GM18870 (cell line): Measurements from ENCODE around the gene SPAG5.
"Not testable (repeated sequence)": the region's sequence is repeated elsewhere in the genome, so short reads cannot be mapped to it uniquely, and the experiment has no call there.

Source experiments
- ATAC-seq: cut with Tn5 transposase; IDR thresholded peaks from one replicate; pipeline ENCODE4 v1.9.1; 2021; ENCODE audit warnings: moderate library complexity; ENCODE audit not compliant: unreplicated experiment

SPAG5 gene

DNA sequence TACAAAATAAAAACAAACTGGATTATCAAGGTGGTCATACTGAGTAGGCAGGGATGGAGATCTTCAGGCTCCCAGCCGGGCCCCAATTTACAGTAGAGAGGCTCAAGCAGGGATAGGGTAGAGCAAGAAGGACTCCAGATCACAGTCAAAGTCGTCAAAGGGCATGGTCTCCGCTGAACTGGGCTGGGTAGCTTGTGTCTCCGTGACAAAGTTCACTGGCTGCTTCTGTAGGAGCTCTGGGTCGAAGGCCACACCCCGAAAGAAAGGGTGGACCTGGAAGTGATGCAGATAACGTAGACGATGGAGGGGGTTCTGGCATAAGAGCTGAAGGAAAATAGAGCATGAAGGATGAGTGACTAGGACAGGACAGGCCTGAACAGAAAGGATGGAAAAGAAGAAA, 11.6 kb upstream of the SPAG5 start:
- ATAC-seq, result no peak

DNA sequence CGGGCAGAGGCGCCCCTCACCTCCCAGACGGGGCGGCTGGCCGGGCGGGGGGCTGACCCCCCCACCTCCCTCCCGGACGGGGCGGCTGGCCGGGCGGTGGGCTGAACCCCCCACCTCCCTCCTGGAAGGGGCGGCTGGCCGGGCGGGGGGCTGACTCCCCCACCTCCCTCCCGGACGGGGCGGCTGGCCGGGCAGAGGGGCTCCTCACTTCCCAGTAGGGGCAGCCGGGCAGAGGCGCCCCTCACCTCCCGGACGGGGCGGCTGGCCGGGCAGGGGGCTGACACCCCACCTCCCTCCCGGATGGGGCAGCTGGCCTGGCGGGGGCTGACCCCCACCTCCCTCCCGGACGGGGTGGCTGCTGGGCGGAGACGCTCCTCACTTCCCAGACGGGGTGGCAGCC, 5.2 kb upstream of the SPAG5 start:
- not testable (repeated sequence) for ATAC-seq

DNA sequence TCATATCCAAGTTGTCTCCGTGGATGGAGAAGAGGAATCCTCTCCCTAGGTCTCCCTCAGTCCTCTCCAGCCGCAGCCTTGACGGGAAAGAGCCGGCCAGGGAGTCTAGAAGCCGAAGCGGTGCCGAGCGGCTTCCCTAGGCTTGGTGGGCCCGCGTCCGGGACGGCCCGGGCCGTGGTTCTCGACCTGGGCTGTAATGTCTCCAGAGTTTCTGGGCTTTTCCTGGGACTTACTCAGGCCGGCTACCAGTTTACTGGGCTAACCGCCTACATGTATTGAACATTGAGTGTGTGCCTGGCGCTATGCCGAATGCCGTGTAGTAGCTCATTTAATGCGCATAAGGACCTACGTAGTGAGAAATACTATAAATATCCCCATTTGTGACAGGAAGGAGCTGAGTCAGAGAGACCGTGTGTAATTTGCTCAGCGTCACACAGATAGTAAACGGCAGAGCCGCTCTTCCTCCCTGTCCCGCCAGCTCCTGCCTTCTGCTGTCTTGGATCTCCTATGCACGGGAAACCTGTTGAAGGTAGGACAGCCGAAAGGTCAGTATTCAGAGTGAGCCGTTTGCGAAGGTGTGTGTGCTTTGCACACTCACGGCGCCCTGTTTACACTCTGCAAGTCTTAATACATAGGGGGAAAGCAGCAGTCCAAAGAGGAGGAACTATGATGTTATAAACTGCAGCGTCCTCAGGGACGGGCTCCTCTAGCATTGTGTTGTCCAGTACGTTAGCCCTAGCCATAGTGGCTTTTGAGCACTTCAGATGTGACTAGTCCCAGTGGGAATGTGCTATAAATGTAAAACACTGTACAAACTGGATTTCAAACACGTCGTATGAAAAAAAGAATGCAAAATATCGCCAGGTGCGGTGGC, 723 bp upstream of the SPAG5 start:
- peak; percentile 42 for ATAC-seq

DNA sequence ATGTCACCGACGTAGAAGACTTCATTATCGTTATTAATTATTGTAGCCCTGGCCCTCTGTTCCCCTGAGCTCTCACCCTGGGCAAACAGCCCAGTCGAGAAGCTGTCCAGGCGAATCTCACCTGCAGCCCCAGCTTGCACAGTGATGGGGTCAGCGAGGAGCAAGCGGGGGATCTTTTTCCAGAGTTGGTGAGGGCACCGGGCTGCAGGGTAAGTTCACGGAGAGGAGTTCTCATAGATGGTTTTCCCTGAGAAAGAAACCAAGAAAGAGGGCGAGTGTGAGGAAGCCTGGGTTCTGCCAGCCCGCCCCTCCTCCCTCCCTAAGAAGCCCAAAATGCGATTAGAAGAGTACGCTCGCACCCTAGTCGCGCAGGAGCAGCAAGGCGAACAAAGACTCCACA, 436 bp downstream of the SPAG5 start:
- ATAC-seq, result no peak

DNA sequence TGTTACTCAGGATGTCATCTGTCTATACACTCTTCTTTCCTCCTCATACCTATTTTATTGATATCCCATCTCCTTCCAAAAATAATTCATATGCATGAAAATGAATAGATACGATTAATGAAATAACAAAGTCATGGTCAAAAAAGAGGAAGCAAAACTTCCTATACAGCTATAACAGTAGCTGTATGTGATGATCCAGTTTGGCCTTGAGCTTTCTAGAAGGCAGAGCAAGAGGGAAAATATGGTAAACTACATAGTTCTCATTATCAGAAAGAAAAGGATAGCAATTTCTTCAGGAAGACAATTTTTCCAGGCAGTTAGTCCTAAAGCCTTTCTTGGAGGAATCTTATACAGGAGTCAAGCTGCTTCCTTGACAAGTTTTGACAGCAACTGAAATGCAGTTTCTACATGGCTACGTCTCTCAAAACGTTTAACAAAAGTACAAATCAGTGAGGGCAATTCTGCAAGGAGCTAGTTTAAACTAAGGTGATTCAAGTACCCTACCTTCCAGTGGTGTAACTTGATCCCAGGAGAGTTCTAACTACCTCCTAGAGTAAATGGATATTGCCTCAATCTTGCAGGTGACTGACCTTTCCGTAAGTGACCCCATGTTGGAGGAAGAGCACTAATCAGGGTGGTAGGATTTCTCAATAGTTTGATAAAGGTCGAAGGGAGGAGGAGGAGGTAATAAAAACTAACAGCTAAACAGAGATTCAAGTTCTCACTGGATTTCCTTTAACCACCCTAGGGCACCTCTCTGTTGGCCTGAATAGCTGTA, 1.0 kb downstream of the SPAG5 start:
- no peak for ATAC-seq

DNA sequence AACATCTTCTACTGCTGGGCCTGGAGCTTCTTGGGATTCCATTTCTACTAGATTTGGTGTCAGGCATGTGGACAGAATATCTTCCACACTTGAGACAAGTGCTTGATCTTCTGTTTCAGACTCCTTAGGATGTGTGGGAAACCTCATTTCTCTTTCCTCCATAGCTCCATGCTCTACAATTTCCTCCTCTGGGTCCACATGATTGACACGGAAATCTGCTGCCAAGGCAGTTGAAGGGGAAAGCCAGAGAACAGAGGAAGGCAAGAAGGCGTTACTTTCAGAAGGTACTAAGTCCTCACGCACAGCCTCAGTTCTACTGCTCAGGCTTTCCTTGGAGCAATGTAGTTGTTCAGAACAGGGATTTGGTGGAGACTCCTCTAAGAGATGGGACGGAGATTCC, 6.6 kb downstream of the SPAG5 start:
- ATAC-seq, result no peak

DNA sequence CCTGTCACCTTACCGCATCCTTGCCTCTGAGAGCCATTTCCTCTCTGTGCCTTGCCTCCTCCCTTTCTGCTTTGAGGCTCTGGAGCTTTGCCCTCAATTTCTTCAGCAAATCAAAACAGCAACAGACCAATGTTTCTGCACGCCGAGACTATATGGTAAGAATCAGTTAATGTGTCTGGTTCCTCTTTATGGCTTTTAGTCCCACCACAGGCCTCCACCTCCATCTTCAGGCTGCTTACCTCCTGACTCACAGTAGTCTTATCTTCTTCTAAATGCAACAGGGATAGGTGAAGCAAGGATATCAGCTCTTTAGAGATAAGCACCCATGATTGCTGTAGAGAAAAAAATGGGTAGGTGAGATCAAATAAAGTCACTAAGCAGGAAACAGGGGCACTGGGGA, 13.0 kb downstream of the SPAG5 start:
- no peak for ATAC-seq

DNA sequence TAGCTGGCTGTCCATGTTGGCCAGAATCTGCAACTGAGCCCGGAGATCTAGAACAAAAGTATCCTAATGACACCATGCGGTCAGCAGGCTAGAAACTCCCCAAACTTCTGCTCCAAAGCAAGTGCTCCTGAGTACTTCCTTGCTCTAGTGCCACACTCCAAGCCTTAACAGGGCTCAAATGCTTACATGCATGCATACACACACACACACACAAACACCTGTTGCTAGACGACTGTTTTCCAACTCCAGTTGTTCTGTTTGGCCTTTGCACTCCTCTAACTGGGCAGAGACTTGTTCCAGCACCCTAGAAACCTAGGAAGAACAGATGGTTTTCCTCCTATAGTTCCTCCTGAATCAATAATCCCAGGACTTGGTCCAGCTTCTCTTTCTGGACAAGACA, 14.4 kb downstream of the SPAG5 start:
- no peak for ATAC-seq

DNA sequence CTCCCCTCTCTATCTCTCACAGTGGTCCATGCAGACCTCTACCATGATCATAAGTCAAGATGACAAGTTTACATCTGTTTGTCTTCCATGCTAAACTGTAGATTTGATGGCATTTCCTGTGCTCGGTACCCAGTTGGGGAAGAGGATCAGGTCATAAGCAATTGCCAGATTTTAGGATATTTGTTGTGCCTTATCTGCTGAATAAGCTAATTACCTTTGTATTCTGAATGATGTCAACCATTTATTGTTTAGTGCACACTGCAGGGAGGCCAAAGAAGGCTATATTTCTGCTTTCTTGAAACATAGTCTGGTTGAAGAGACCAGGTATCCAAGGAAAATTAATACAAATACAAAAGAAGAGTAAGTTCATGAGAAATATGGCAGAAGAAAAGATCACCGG, 16.3 kb downstream of the SPAG5 start:
- no peak for ATAC-seq

DNA sequence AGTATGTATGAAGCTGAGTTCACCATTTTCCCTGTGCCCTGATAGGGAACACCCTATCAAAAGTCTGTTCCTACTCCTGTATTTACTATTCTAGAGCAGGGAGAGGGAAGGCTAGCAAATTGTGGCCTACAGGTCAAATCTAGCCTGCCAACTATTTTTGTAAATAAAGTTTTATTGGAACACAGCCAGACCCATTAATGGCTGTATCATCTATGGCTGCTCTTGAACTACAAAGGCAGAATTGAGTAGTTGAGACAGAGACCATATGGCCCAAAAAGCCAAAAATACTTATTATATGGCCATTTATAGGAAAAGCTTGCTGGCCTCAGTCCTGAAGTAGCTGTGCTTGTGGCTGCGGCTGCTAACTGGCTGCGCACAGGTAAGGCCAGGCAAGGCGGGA, 17.9 kb downstream of the SPAG5 start:
- ATAC-seq, result no peak

DNA sequence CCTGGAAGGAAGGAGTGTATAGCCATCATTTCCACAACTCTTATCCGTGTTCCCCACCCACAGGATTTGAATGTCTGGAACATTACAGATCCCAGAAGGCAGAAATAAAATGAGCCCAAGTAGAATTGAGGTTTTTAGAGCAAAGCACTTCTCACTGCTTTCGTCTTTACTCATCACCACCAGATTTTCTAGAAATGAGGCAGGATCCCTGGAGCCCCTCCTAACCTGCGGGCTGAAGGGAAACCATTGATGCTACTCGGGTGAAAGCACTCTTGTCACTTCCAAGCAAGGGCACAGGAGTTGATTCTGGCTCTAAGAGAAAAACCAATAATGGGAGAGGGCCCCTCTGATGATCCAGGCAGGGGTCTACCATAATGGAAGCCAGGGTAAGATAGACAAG, 19.3 kb downstream of the SPAG5 start:
- no peak for ATAC-seq

DNA sequence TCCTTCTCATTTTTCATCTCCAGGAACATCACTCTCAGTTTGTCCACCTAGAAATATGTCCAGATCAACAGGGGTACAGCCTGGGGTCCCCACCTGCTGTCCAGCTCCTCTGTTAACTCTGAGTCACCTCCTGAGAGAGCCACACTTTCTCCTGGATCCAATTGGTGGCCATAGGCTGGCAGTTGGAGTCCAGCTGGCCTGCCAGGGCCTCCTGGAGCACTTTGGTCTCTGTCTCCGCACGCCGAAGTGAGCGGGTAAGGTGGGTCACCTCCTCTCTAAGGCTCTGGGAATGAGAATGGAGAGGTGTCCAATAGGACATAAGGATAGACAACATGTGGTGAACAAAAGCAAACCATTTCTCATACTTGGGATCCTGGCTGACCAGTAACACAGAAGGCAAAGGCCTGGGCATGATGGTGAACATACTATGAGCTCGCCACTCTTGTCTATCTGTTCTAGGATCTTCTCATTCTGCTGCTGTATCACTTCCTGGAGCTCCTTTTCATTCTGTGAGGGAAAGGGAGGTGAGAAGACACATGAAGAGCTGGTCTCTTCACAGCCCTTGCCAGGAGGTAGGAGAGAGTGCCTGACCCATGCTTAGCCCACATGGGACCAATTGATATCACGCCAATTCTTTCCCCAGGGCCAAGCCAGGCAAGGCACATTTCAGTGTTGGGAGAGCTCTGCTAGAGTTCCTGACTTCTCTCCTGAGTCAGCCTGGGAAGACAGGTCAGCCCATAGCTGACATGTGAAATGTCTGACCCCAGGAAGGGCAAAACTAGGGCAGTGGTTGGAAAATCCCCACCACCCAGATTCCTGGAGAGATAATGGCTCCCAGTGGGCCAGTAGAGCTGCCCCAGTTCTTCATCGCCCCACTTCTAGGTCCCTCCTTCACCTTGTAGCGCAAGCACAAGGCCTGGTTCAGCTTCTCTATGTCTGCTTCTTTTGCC, 20.3 kb downstream of the SPAG5 start:
- no peak for ATAC-seq

DNA sequence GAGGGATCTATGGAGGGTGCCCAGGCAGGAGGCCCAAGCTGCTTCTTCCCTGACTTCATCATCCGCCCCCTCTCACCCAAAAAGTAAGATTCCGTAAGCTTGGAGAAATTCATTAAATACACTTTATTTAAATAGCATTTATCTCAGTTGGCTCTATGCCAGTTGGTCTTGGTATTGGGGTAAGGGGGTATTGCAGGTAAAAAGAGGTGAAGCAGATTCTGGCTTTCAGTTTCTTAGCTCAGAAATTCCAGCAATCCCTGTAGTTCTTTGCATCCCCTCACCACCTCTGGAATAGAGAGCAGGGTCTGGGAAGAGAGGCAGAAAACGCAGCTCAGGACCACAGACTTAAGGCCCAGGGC, 21.4 kb downstream of the SPAG5 start:
- no peak for ATAC-seq

DNA sequence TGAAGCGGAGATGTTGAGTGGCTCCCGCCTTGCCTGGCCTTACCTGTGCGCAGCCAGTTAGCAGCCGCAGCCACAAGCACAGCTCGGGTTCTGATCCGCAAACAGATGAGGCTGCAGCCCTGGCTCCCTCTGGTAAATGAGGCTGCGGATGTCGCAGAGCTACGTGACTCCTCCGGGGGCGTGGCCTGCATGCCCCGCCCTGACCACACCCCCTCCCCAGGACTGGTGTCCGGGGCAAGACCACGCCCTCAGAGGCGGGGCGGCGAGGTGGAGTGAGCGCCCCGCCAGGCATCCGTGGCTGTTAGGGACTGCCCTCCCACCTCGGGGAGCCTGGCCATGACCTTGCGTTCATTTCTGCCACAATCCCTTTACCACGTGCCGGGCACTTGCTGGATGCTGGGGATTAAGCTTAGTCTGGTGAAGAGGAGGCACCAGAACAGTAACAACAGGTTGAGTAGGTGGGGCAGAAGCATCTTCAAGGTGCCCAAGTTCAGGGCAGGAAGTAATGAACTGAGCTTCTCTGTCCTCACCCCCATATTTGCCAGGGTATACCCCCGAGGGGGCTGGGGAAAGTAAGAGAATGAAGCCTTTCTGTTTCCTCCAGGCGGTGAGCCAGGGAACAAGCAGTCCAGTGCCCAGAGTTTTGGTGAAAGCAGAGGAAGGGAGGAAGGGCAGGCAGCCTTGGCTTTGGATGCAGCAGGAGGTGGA, 21.9 kb downstream of the SPAG5 start, which contains the start of gene ALDOC:
TSS of gene ALDOC (minus strand) at position 138 of the 708 bp plus-strand sequence. CDS start 1,363 bp downstream, outside the sequence.
- ATAC-seq, result peak; percentile 68

DNA sequence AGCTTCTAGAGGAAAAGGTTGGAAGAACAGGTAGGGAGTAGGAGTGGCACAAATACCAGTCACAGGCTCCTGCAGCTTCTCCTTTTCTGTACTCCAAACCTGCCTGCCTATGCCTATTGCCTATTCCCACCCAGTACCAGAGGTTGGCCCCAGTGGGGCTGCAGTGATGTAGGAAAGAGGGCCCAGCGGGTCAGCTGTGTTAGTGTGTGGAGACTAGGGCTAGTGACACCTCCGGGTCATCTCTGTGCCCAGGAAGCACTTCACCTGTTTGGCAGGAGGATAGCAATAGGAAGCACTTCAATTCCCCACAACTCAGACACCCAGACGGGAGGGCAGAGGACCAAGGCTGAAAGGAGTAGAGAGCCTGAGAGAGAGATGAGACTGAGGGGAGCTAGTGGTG, 22.8 kb downstream of the SPAG5 start:
- ATAC-seq, result not testable (repeated sequence)

DNA sequence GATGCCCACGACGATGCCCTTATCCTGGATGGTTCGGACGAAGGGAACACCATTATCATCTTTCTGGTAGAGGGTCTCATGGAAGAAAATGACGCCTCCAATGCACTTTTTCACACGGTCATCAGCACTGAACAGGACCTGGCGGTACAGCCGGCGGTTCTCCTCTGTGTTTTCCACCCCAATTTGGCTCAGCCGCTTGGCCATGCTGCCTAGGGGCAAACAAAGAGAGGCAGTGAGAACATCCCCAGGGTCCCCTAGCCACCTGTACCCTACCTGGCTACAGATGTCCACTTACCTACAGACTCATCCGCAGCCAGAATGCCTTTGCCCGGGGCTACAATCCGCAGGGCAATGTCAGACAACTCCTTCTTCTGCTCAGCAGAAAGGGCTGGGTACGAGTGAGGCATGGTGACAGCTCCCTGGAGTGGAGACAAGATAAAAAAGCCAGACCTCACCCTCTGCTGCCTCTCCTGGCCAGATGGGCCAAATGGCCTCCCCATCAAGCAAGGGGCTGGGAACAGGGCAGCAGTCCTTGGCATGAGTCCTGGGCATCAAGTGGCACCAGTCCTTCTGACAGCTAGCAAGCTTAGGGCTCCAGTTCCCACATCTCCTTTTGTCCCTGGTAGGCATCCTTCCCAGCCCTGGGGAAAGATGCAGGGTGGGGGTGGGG, 23.6 kb downstream of the SPAG5 start:
- no peak for ATAC-seq

DNA sequence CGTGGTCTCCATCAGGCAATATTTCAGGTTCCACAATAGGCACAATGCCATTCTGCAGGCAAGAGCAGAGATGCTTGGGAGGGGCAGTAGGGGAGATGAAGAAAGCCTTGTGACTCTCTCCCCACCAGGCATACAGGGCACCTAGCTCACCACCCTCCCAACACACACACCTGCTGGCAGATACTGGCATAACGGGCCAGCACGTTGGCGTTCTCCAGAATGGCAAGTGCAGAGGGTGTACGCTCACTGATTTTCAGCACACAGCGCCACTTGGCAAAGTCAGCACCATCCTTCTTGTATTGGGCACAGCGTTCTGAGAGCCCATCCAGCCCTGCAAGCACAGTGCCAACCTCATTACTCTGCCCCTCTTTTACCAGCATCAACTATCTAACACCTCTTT, 24.3 kb downstream of the SPAG5 start:
- no peak for ATAC-seq

DNA sequence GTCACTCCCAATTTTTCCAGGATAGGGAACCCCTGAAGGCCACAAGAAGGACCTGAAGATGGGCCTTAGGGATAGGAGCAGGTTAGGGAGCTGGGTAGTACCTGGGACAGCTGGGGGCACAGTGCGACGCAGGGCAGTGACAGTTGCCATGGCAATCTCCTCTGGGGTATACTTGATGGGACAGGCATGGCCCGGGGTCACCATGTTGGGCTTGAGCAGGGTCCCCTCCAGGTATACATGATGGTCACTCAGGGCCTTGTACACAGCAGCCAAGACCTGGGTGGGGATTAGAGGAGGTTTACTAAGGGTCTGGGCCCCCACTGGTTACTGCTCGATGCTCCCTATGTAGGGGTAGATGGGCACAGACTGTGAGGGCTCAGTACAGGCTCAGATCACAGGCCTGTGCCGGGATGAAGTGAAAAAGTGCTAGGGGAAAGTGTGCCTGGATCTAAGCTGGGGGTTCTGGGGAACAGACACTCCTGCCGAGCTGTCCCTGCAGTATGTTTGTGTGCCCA, 24.8 kb downstream of the SPAG5 start:
- no peak for ATAC-seq

DNA sequence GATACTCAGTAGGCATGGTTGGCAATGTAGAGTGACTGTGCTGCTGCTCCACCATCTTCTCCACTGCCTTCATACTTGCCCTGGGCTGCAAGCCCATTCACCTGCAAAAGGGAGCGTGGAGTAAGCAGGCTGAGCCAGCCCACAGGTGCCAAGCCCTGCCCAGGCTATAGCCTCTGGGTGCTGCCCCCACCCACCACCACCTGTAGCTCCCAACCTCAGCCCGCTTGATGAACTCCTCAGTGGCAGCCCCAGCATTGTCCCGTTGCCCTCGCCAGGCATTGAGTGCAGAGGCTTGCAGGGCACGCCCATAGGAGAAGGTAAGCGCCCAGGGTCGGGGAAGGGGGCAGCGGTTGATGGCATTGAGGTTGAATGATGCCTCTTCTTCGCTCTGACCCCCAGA, 25.3 kb downstream of the SPAG5 start:
- ATAC-seq, result no peak

DNA sequence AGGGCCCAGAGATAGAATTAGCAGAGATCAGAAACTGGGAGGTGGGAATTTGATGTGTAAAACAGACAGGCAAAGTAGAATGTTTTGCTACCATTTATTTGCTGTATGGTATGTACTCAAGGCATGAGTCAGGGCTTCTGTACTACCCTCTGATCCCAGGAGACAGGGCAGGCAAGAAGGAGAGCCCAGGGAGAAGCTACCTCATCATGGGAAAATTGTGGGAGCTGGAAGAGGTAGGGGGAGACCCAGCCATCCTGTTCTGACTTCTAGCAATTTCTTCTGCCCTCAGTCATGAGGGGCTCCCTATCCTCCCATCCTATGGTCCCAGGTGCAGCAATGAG, 25.8 kb downstream of the SPAG5 start:
- ATAC-seq, result no peak
